Measurements from ENCODE around the gene TSPAN1. TPM values are rescaled to one million over a fixed set of nuclear protein-coding genes. Genes with fewer than 3 reads are reported as not detected.
A peak's percentile ranks its signal among the peaks of the same experiment; 100 is the strongest.

Gene TSPAN1
- total RNA-seq, 1 experiment from 2014 or later, result 26.1 TPM

GRCh38 chr1:46172321-46172720 lies 2.6 kb upstream of the TSPAN1 start:
- in situ Hi-C loops (cut with HindIII; ENCODE audit: low pct_unique_long_range_greater_than_20kb, low sequenced_read_pairs), result no loop called here
- CTCF ChIA-PET, result interaction anchor here (0.6 to 1.6 kb wide), 2 partner anchors 9 to 459 kb away, joined by 5 to 7 read pairs; no protein-coding TSS in a partner anchor

GRCh38 chr1:46173361-46173856 lies 1.5 kb upstream of the TSPAN1 start:
- Histone ChIP-seq H3K27me3 (ENCODE audit: control insufficient read depth, insufficient read depth, low read length) (no peaks in the 10 kb centered on the region), H3K4me3 (ENCODE audit: low read depth in 2 of 2, low read length in 2 of 2) (no peak overlapping the region), H3K36me3 (ENCODE audit: control insufficient read depth, insufficient read depth, low read length) (no peaks in the 10 kb centered on the region), H3K27ac (ENCODE audit: low read length) (0 out of 2 replicates have a peak overlapping the region, but pooled peaks have one; percentile 23), H3K9me3 (ENCODE audit: control insufficient read depth, insufficient read depth, low read depth, low read length) (no peaks in the 10 kb centered on the region), H3K4me1 (ENCODE audit: control insufficient read depth, insufficient read depth, low read length) (peaks cover 18% of the 10 kb centered on the region)
- in situ Hi-C loops (cut with HindIII; ENCODE audit: low pct_unique_long_range_greater_than_20kb, low sequenced_read_pairs) (no loop called here), intact Hi-C loops (cut with micrococcal nuclease; ENCODE audit: unreplicated experiment) (no loop called here)
- ATAC-seq, result no peak
- TF ChIP-seq POLR2AphosphoS5 (IDR thresholded peaks at IDR 0.05; ENCODE audit: low read depth, low read length), result no peak
- no peak for TF ChIP-seq TCF7L2 (IDR thresholded peaks at IDR 0.05; ENCODE audit: low read depth, low read length)
- TF ChIP-seq SIN3A (IDR thresholded peaks at IDR 0.05; ENCODE audit: borderline replicate concordance, insufficient read depth, low read depth, low read length), result no peak
- TF ChIP-seq, protein P1, sequence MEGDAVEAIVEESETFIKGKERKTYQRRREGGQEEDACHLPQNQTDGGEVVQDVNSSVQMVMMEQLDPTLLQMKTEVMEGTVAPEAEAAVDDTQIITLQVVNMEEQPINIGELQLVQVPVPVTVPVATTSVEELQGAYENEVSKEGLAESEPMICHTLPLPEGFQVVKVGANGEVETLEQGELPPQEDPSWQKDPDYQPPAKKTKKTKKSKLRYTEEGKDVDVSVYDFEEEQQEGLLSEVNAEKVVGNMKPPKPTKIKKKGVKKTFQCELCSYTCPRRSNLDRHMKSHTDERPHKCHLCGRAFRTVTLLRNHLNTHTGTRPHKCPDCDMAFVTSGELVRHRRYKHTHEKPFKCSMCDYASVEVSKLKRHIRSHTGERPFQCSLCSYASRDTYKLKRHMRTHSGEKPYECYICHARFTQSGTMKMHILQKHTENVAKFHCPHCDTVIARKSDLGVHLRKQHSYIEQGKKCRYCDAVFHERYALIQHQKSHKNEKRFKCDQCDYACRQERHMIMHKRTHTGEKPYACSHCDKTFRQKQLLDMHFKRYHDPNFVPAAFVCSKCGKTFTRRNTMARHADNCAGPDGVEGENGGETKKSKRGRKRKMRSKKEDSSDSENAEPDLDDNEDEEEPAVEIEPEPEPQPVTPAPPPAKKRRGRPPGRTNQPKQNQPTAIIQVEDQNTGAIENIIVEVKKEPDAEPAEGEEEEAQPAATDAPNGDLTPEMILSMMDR (IDR thresholded peaks at IDR 0.05), result no peak
- TF ChIP-seq, protein P2, sequence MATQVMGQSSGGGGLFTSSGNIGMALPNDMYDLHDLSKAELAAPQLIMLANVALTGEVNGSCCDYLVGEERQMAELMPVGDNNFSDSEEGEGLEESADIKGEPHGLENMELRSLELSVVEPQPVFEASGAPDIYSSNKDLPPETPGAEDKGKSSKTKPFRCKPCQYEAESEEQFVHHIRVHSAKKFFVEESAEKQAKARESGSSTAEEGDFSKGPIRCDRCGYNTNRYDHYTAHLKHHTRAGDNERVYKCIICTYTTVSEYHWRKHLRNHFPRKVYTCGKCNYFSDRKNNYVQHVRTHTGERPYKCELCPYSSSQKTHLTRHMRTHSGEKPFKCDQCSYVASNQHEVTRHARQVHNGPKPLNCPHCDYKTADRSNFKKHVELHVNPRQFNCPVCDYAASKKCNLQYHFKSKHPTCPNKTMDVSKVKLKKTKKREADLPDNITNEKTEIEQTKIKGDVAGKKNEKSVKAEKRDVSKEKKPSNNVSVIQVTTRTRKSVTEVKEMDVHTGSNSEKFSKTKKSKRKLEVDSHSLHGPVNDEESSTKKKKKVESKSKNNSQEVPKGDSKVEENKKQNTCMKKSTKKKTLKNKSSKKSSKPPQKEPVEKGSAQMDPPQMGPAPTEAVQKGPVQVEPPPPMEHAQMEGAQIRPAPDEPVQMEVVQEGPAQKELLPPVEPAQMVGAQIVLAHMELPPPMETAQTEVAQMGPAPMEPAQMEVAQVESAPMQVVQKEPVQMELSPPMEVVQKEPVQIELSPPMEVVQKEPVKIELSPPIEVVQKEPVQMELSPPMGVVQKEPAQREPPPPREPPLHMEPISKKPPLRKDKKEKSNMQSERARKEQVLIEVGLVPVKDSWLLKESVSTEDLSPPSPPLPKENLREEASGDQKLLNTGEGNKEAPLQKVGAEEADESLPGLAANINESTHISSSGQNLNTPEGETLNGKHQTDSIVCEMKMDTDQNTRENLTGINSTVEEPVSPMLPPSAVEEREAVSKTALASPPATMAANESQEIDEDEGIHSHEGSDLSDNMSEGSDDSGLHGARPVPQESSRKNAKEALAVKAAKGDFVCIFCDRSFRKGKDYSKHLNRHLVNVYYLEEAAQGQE (IDR thresholded peaks at IDR 0.05; ENCODE audit: insufficient read depth in 1 of 2, low read depth in 2 of 2, low read length in 1 of 2), result no peak
- BruUV-seq (replicated peaks), result no TSS peak
- DNase-seq (ENCODE audit: low read depth, low spot score), result no peak
- ChIA-PET POLR2A (no interaction called here), CTCF (interaction anchor here (1.6 kb wide), 1 partner anchor 8 kb away, joined by 5 read pairs; no protein-coding TSS in a partner anchor)

More at GRCh38 chr1:46172321-46172720, 2.6 kb upstream of the TSPAN1 start:
- intact Hi-C loops (cut with micrococcal nuclease; ENCODE audit: unreplicated experiment), result no loop called here
- Histone ChIP-seq H3K27me3 (ENCODE audit: control insufficient read depth, insufficient read depth, low read length) (no peaks in the 10 kb centered on the region), H3K27ac (ENCODE audit: low read length) (no peak overlapping the region), H3K4me1 (ENCODE audit: control insufficient read depth, insufficient read depth, low read length) (peaks cover 18% of the 10 kb centered on the region), H3K36me3 (ENCODE audit: control insufficient read depth, insufficient read depth, low read length) (no peaks in the 10 kb centered on the region), H3K4me3 (ENCODE audit: low read depth in 2 of 2, low read length in 2 of 2) (no peak overlapping the region), H3K9me3 (ENCODE audit: control insufficient read depth, insufficient read depth, low read depth, low read length) (no peaks in the 10 kb centered on the region)
- no peak for DNase-seq (ENCODE audit: low read depth, low spot score)
- no peak for ATAC-seq
- POLR2A ChIA-PET, result interaction anchor here (0.8 kb wide), 1 partner anchor 32 kb away, joined by 3 read pairs; no protein-coding TSS in a partner anchor
- TF ChIP-seq, protein P2 (IDR thresholded peaks at IDR 0.05; ENCODE audit: insufficient read depth in 1 of 2, low read depth in 2 of 2, low read length in 1 of 2), result no peak
- TF ChIP-seq SIN3A (IDR thresholded peaks at IDR 0.05; ENCODE audit: borderline replicate concordance, insufficient read depth, low read depth, low read length), result no peak
- TF ChIP-seq, protein P1 (IDR thresholded peaks at IDR 0.05), result no peak
- no peak for TF ChIP-seq POLR2AphosphoS5 (IDR thresholded peaks at IDR 0.05; ENCODE audit: low read depth, low read length)
- no peak for TF ChIP-seq TCF7L2 (IDR thresholded peaks at IDR 0.05; ENCODE audit: low read depth, low read length)
- BruUV-seq (replicated peaks), result no TSS peak
